ENCODE data around the gene NUMBL. TPM values are rescaled to one million over a fixed set of nuclear protein-coding genes. Genes with fewer than 3 reads are reported as not detected.
A peak's percentile ranks its signal among the peaks of the same experiment; 100 is the strongest.
"Not testable (repeated sequence)": the region's sequence is repeated elsewhere in the genome, so short reads cannot be mapped to it uniquely, and the experiment has no call there.

NUMBL gene
- total and polyA plus RNA-seq, 2 of the 4 experiments (the other 2 are of a cell fraction): 6.3 to 29.0 TPM

DNA sequence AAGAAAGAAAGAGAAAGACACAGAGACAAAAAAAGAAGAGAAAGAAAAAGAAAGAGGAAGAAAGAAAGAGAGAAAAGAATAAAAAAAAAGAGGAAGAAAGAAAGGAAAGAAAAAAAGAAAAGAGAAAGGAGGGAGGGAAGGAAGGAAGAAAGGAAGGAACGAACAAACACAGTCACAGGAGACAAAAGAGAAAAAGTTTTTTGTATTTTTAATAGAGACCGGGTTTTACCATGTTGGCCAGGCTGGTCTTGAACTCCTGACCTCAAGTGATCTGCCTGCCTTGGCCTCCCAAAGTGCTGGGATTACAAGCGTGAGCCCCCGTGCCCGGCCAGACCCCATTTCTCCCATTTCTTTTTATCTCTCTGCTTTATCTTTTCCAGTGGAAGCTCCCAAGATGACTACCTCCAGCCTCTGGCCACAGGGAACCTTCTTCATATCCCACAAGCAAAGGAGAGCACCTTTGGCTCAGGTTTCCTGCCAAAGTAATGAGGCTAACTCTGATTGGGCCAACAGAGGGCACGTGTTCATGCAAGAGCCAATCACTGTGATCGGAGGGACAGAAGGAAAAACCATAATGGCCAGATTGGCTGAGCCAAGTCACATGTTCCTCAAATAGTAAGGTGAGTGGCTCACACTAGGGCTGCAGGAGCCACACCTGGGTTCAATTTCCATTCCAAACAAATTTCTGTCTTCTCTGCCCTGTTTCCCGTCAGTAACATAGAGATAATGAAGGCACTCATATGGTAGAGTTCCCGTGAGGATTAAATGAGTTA, 40.4 kb downstream of the NUMBL start:
- BruUV-seq (replicated peaks); H3K27me3 ChIP-seq (ENCODE audit: control insufficient read depth, insufficient read depth, low read length); H3K36me3 ChIP-seq (ENCODE audit: control insufficient read depth, insufficient read depth, low read length); dilution Hi-C loops (cut with HindIII; ENCODE audit: low sequenced_read_pairs, unreplicated experiment); H4K5ac ChIP-seq (ENCODE audit: low read depth, low read length); ATAC-seq (ENCODE audit: low read depth); H3K27ac ChIP-seq (ENCODE audit: insufficient read depth, low read length); H2AFZ ChIP-seq (replicated peaks; ENCODE audit: low read length, poor library complexity); H3K9me3 ChIP-seq (ENCODE audit: control insufficient read depth, insufficient read depth, low read length); H3K4me2 ChIP-seq (ENCODE audit: low read depth, low read length); H3K4me3 ChIP-seq (ENCODE audit: insufficient read depth, low read depth, low read length); DNase-seq; H3K79me1 ChIP-seq (ENCODE audit: low read depth in 1 of 2, low read length in 2 of 2); H2BK5ac ChIP-seq (ENCODE audit: low read depth, low read length, poor library complexity, severe bottlenecking); H3K9me1 ChIP-seq (ENCODE audit: insufficient read depth, low read length); POLR2A ChIA-PET (ENCODE audit: unreplicated experiment); H4K20me1 ChIP-seq (ENCODE audit: insufficient read depth, low read length); H3K9ac ChIP-seq (ENCODE audit: low read depth, low read length); H3K56ac ChIP-seq (ENCODE audit: extremely low read depth, insufficient read depth, low read length); H3K23ac ChIP-seq (ENCODE audit: low read depth, low read length): not testable (repeated sequence)
- Histone ChIP-seq H4K91ac (ENCODE audit: insufficient read depth, low read depth, low read length) (peak overlapping the region; percentile 65; the same call in 1 of the 2 replicates), H2AK9ac (replicated peaks; ENCODE audit: low read depth, low read length, poor library complexity) (peak overlapping the region; percentile 9), H3K18ac (ENCODE audit: low read depth, low read length) (peak overlapping the region; percentile 3; the same call in 1 of the 2 replicates), H2BK15ac (ENCODE audit: low read depth, low read length) (peak overlapping the region; percentile 45; the same call in 2 of the 3 replicates), H2BK120ac (ENCODE audit: low read depth, low read length) (peak overlapping the region; percentile 93), H2BK20ac (ENCODE audit: low read depth, low read length) (peak overlapping the region; percentile 94), H2AK5ac (ENCODE audit: low read depth, low read length) (peak overlapping the region; percentile 85), H4K8ac (ENCODE audit: low read depth in 2 of 2, low read length in 2 of 2) (peak overlapping the region in 1 of 2 experiments; percentile 91; a peak in 1 of 4 replicates), H3K4me1 (ENCODE audit: control insufficient read depth, insufficient read depth, low read length) (peaks cover 12% of the 10 kb centered on the region), H3K4ac (ENCODE audit: low read depth, low read length) (peak overlapping the region; percentile 93), H3K14ac (replicated peaks; ENCODE audit: low read depth, low read length) (peak overlapping the region; percentile 17; the same call in 1 of the 2 replicates)
- intact Hi-C loops (cut with micrococcal nuclease) (loop anchor here (5.0 kb wide), 2 partner anchors 208 to 228 kb away; partner anchors contain the start of gene SERTAD3), in situ Hi-C loops (cut with MboI; ENCODE audit: low sequenced_read_pairs) (loop anchor here (10.0 to 25.0 kb wide), 2 partner anchors 495 to 612 kb away; partner anchors contain the start of gene HNRNPUL1)
- TF ChIP-seq, protein P1, sequence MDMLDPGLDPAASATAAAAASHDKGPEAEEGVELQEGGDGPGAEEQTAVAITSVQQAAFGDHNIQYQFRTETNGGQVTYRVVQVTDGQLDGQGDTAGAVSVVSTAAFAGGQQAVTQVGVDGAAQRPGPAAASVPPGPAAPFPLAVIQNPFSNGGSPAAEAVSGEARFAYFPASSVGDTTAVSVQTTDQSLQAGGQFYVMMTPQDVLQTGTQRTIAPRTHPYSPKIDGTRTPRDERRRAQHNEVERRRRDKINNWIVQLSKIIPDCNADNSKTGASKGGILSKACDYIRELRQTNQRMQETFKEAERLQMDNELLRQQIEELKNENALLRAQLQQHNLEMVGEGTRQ (IDR thresholded peaks at IDR 0.05; ENCODE audit: low read depth, low read length): peak; percentile 69
- WGBS, 2 experiments (ENCODE audit: extremely low coverage in 2 of 2, insufficient read length in 1 of 2): 91% methylated on average over 6 of the region's 9 CpGs; no CpG with 5 or more reads in 1 of the 2 experiments
- CTCF ChIA-PET: interaction anchor here (1.5 kb wide), 1 partner anchor 13 kb away, joined by 7 read pairs; no protein-coding TSS in a partner anchor
